HepG2 (cell line): ENCODE data around the gene ATF6. TPM values are rescaled to one million over a fixed set of nuclear protein-coding genes. Genes with fewer than 3 reads are reported as not detected.
A peak's percentile ranks its signal among the peaks of the same experiment; 100 is the strongest.

Experiments used
- ATAC-seq: fragments of 200-7000 bp; cut with Tn5 transposase; 3 replicates; pipeline ENCODE4 v1.9.1; 2020; ENCODE audit warnings: mild to moderate bottlenecking, moderate library complexity
- BruUV-seq: library from RNA; stranded (reverse); fragments of 400-500 nt; replicated peaks from 2 replicates; lab custom pipeline; 2021; lab: Mats Ljungman, UMichigan
- CTCF ChIA-PET: fragments of 300-600 bp; formaldehyde crosslinking; extraction: SDS; loops from one replicate; lab custom pipeline; 2021; ENCODE audit warnings: low total read pairs, inconsistent platforms, low intra/inter-chr PET ratio; lab: Yijun Ruan, JAX
- POLR2A ChIA-PET: fragments of 350-600 bp; sonication (Branson Sonifier 250); formaldehyde crosslinking; loops from one replicate; lab custom pipeline; 2020; ENCODE audit warnings: antibody characterized with exemption, inconsistent platforms; lab: Yijun Ruan, JAX
- DNase-seq: peaks from one replicate; pipeline ENCODE4 v3.0.0-alpha.2; 2015; ENCODE audit warnings: low spot score
- FAIRE-seq: peaks from 3 replicates; lab custom pipeline; 2011; peaks lifted over from hg19 to GRCh38; lab: Jason Lieb, UNC
- H2AFZ ChIP-seq: one replicate; pipeline ENCODE4 v1.6.1; 2011; ENCODE audit warnings: low read length, inconsistent platforms
- H3K27ac ChIP-seq: fragments of 300-600 bp; 3 replicates; pipeline ENCODE4 v1.8.0; 2011; ENCODE audit warnings: mixed run types, mild to moderate bottlenecking, mixed read lengths, low read length, inconsistent platforms; ENCODE audit not compliant: insufficient read depth; ENCODE audit errors: extremely low read length
- H3K27me3 ChIP-seq, 2 experiments: fragments of 200-600 bp in 1 of 2; 2 replicates in 1 of 2; 3 replicates in 1 of 2; pipeline versions ENCODE4 v1.6.0 to v1.8.0; 2011; ENCODE audit warnings: low read length in 2 of 2, mild to moderate bottlenecking in 2 of 2, moderate library complexity in 2 of 2, inconsistent platforms in 1 of 2; ENCODE audit not compliant: insufficient read depth in 2 of 2, control insufficient read depth in 1 of 2
- H3K36me3 ChIP-seq, 2 experiments: fragments of 200-600 bp in 1 of 2; replicated peaks in 1 of 2; 2 replicates in 1 of 2; 3 replicates in 1 of 2; pipeline versions ENCODE4 v1.5.1 to v1.8.0; 2011; ENCODE audit warnings: low read length in 2 of 2, inconsistent platforms in 1 of 2; ENCODE audit not compliant: insufficient read depth in 2 of 2, control insufficient read depth in 1 of 2
- H3K4me1 ChIP-seq: 2 replicates; pipeline ENCODE4 v1.5.1; 2012; ENCODE audit warnings: low read length, inconsistent platforms; ENCODE audit not compliant: insufficient read depth
- H3K4me2 ChIP-seq: 2 replicates; pipeline ENCODE4 v1.6.0; 2011; ENCODE audit warnings: low read depth, low read length, inconsistent platforms
- H3K4me3 ChIP-seq, 3 experiments: fragments of 200-600 bp in 1 of 3; sonication (generic), shearing (Covaris generic) in 1 of 3; replicated peaks in 1 of 3; 2 replicates each; pipeline ENCODE4 v1.5.1; 2011 to 2016; ENCODE audit warnings: low read length in 3 of 3, inconsistent platforms in 2 of 3, low read depth in 2 of 3, mild to moderate bottlenecking in 2 of 3, control low read depth in 1 of 3, mixed read lengths in 1 of 3; ENCODE audit not compliant: insufficient read depth in 1 of 3
- H3K79me2 ChIP-seq: one replicate; pipeline ENCODE4 v1.6.1; 2011; ENCODE audit warnings: low read length, inconsistent platforms; ENCODE audit not compliant: insufficient read depth
- H3K9ac ChIP-seq: 2 replicates; pipeline ENCODE4 v1.6.0; 2011; ENCODE audit warnings: mild to moderate bottlenecking, low read depth, low read length, inconsistent platforms; ENCODE audit not compliant: insufficient read depth
- H3K9me3 ChIP-seq: 2 replicates; pipeline ENCODE4 v1.5.1; 2012; ENCODE audit warnings: mild to moderate bottlenecking, low read length
- H4K20me1 ChIP-seq: 2 replicates; pipeline ENCODE4 v1.6.0; 2011; ENCODE audit warnings: inconsistent platforms, mild to moderate bottlenecking, low read length, moderate library complexity; ENCODE audit not compliant: insufficient read depth
- BORCS8-MEF2B ChIP-seq: sonication (generic); formaldehyde crosslinking; IDR thresholded peaks from 2 replicates; pipeline ENCODE4 v1.8.0; 2022; ENCODE audit warnings: mild to moderate bottlenecking, missing genetic modification reagents
- CBFB ChIP-seq: sonication (generic); formaldehyde crosslinking; IDR thresholded peaks from 2 replicates; pipeline ENCODE4 v1.4.0; 2020; ENCODE audit warnings: missing genetic modification reagents
- GRHL1 ChIP-seq: sonication (generic); formaldehyde crosslinking; conservative IDR thresholded peaks from 2 replicates; pipeline ENCODE4 v1.8.0; 2022; ENCODE audit warnings: missing genetic modification reagents
- HES4 ChIP-seq: sonication (generic); formaldehyde crosslinking; IDR thresholded peaks from 2 replicates; pipeline ENCODE4 v1.9.0; 2021; ENCODE audit warnings: mild to moderate bottlenecking, missing genetic modification reagents, borderline replicate concordance
- KDM2A ChIP-seq: sonication (generic); formaldehyde crosslinking; IDR thresholded peaks from 2 replicates; pipeline ENCODE4 v1.4.0; 2020; ENCODE audit warnings: low read depth, missing genetic modification reagents, borderline replicate concordance
- MAFG ChIP-seq: sonication (generic); formaldehyde crosslinking; IDR thresholded peaks from 2 replicates; pipeline ENCODE4 v1.5.1; 2020; ENCODE audit warnings: mild to moderate bottlenecking, missing genetic modification reagents
- MIER3 ChIP-seq: IDR thresholded peaks from 2 replicates; pipeline ENCODE4 v1.6.1; 2016; ENCODE audit warnings: missing compliant biosample characterization, borderline replicate concordance
- MTA1 ChIP-seq: sonication (generic); formaldehyde crosslinking; IDR thresholded peaks from 2 replicates; pipeline ENCODE4 v1.4.0; 2020; ENCODE audit warnings: missing genetic modification reagents, mild to moderate bottlenecking, borderline replicate concordance
- NFYC ChIP-seq: IDR thresholded peaks from 2 replicates; pipeline ENCODE4 v1.6.1; 2016; ENCODE audit warnings: missing genetic modification reagents, missing compliant biosample characterization
- PCBP2 ChIP-seq: fragments of 200-400 bp; formaldehyde crosslinking; optimal IDR thresholded peaks from 2 replicates; pipeline ENCODE3; 2018; ENCODE audit warnings: low read length, low read depth; ENCODE audit not compliant: poor library complexity, severe bottlenecking
- RFX3 ChIP-seq: IDR thresholded peaks from 2 replicates; pipeline ENCODE4 v1.6.1; 2016; ENCODE audit warnings: missing biosample characterization, missing genetic modification reagents
- TARDBP ChIP-seq: sonication (generic); formaldehyde crosslinking; IDR thresholded peaks from 2 replicates; pipeline ENCODE4 v1.8.0; 2022; ENCODE audit warnings: mild to moderate bottlenecking, missing genetic modification reagents
- THAP8 ChIP-seq: sonication (generic); formaldehyde crosslinking; IDR thresholded peaks from 2 replicates; pipeline ENCODE4 v1.5.1; 2020; ENCODE audit warnings: missing genetic modification reagents, mild to moderate bottlenecking, borderline replicate concordance
- ZMYM3 ChIP-seq: sonication (generic); formaldehyde crosslinking; IDR thresholded peaks from 2 replicates; pipeline ENCODE4 v1.5.1; 2020; ENCODE audit warnings: mild to moderate bottlenecking, missing genetic modification reagents
- ZNF10 ChIP-seq: sonication (generic); formaldehyde crosslinking; IDR thresholded peaks from 2 replicates; pipeline ENCODE4 v1.4.0; 2020; ENCODE audit warnings: mild to moderate bottlenecking, low read depth, missing genetic modification reagents, borderline replicate concordance
- WGBS: methylation state at CpG from one replicate; pipeline ENCODE4 v1.1.6; 2017; ENCODE audit warnings: low lambda C conversion rate; 5-methylcytosine and 5-hydroxymethylcytosine counted together
- in situ Hi-C: cut with HindIII; loops from 2 replicates; pipeline ENCODE4 v1.10.0; 2017; ENCODE audit warnings: low pct_unique_long_range_greater_than_20kb; ENCODE audit not compliant: extremely low pct_ligation_motif_present
- intact Hi-C: fragments of 100-400 bp; cut with micrococcal nuclease; formaldehyde crosslinking; loops from one replicate; pipeline ENCODE4 v1.10.0; 2022; ENCODE audit not compliant: unreplicated experiment
- polyA plus RNA-seq, 8 experiments: library from polyadenylated mRNA; depleted of rRNA in 3 of 8; stranded (reverse) in 7 of 8; unstranded in 1 of 8; fragments of >200 nt; fragmentation: Illumina TruSeq in 4 of 8; extraction: Trizol in 4 of 8; gene quantifications; 2 replicates each; pipeline versions ENCODE4 v1.2.1 to v1.2.3, GENCODE V29; 2011 to 2016; ENCODE audit warnings: low read depth in 4 of 8, missing spikeins in 1 of 8, mixed read lengths in 1 of 8; ENCODE audit not compliant: insufficient read depth in 1 of 8
- total RNA-seq, 5 experiments: library from RNA; depleted of rRNA; stranded (reverse); fragments of >200 nt; fragmentation: Illumina TruSeq; extraction: Trizol; gene quantifications; 2 replicates each; pipeline ENCODE4 v1.2.3, GENCODE V29; 2016; ENCODE audit warnings: low read depth in 1 of 5
- TF ChIP-seq, protein P1 (sequence below): IDR thresholded peaks from 2 replicates; pipeline ENCODE4 v1.6.1; 2012; ENCODE audit warnings: low read length, improper control_type of control experiment
- TF ChIP-seq, protein P2 (sequence below): sonication (generic); formaldehyde crosslinking; IDR thresholded peaks from 2 replicates; pipeline ENCODE4 v1.8.1; 2023; ENCODE audit warnings: mild to moderate bottlenecking, moderate library complexity, missing genetic modification reagents

Gene ATF6
- total and polyA plus RNA-seq, 2 of the 13 experiments (the other 11 are each of a cell fraction or from before 2014, with no cell fraction given), result 13.2 to 14.5 TPM

DNA sequence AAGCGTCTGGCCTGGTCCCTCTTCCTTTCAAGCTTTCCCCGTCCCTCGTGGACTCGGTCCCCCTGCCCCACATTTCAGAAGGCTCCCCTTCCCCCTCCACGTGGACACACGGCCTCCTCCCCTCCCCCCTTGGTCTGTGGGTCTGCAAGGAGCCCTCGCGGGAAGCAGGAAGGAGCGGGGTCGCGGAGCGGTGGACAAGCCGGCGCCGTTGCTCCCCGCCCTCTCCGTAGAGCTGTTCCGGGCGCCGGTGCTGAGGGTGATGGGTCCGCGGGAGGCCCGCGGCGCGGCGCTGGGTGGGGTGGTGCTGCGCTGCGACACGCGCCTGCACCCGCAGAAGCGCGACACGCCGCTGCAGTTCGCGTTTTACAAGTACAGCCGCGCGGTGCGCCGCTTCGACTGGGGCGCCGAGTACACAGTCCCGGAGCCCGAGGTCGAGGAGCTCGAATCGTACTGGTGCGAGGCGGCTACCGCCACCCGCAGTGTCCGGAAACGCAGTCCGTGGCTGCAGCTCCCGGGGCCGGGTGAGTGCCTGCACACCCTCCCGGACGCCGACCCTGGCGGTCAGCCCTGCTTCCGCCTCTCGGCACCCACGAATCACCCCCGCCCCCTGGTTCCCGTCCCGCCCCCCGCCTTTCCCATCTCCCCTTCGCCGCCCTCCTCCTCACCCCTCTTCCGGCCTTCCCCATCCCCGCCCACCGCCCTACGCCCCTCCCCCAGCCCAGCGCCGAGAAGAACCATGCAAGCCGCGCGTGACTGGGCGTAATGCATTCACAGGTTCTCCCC, 39.5 kb upstream of the ATF6 start:
- FAIRE-seq, result no peak
- H4K20me1 ChIP-seq, result no peaks in the 10 kb centered on the region
- intact Hi-C loops, result no loop called here
- H3K9me3 ChIP-seq, result no peaks in the 10 kb centered on the region
- peak overlapping the region; percentile 35 for H2AFZ ChIP-seq
- ATAC-seq, result peak; percentile 82
- DNase-seq, result peak; percentile 55
- H3K79me2 ChIP-seq, result no peaks in the 10 kb centered on the region
- BruUV-seq, result no TSS peak
- H3K4me2 ChIP-seq, result peak overlapping the region; percentile 97
- H3K36me3 ChIP-seq, result no peaks in the 10 kb centered on the region
- no peak overlapping the region for H3K27ac ChIP-seq
- POLR2A ChIA-PET, result interaction anchor here (0.7 to 2.5 kb wide), 6 partner anchors 10 to 115 kb away, joined by 3 to 15 read pairs (median 3); partner anchors contain the start of gene DUSP12
- WGBS, result 1% methylated on average over 18 of the region's 83 CpGs
- H3K4me1 ChIP-seq, result peaks cover 19% of the 10 kb centered on the region
- H3K9ac ChIP-seq, result peak overlapping the region; percentile 56
- peaks cover 3 to 47% of the 10 kb centered on the region in 2 experiments; a peak in 4 of 5 replicates for H3K27me3 ChIP-seq
- CTCF ChIA-PET, result no interaction called here
- in situ Hi-C loops, result no loop called here
- peak overlapping the region; percentile 62 to 84 (median 69) for H3K4me3 ChIP-seq
- TF ChIP-seq MAFG (CRISPR knock-in tag) (no peak), ZMYM3 (CRISPR knock-in tag) (no peak), MIER3 (CRISPR knock-in tag) (no peak), GRHL1 (CRISPR knock-in tag) (no peak), TARDBP (no peak), NFYC (CRISPR knock-in tag) (no peak), BORCS8-MEF2B (0 out of 2 replicates have a peak, but pooled peaks have one; percentile 2), MTA1 (CRISPR knock-in tag) (peak; percentile 16; the same call in 1 of the 2 replicates), CBFB (CRISPR knock-in tag) (no peak), THAP8 (CRISPR knock-in tag) (no peak), PCBP2 (no peak), HES4 (CRISPR knock-in tag) (peak; percentile 35; the same call in 1 of the 2 replicates), RFX3 (CRISPR knock-in tag) (no peak), KDM2A (CRISPR knock-in tag) (0 out of 2 replicates have a peak, but pooled peaks have one; percentile 37), ZNF10 (no peak)
- TF ChIP-seq, protein P1, sequence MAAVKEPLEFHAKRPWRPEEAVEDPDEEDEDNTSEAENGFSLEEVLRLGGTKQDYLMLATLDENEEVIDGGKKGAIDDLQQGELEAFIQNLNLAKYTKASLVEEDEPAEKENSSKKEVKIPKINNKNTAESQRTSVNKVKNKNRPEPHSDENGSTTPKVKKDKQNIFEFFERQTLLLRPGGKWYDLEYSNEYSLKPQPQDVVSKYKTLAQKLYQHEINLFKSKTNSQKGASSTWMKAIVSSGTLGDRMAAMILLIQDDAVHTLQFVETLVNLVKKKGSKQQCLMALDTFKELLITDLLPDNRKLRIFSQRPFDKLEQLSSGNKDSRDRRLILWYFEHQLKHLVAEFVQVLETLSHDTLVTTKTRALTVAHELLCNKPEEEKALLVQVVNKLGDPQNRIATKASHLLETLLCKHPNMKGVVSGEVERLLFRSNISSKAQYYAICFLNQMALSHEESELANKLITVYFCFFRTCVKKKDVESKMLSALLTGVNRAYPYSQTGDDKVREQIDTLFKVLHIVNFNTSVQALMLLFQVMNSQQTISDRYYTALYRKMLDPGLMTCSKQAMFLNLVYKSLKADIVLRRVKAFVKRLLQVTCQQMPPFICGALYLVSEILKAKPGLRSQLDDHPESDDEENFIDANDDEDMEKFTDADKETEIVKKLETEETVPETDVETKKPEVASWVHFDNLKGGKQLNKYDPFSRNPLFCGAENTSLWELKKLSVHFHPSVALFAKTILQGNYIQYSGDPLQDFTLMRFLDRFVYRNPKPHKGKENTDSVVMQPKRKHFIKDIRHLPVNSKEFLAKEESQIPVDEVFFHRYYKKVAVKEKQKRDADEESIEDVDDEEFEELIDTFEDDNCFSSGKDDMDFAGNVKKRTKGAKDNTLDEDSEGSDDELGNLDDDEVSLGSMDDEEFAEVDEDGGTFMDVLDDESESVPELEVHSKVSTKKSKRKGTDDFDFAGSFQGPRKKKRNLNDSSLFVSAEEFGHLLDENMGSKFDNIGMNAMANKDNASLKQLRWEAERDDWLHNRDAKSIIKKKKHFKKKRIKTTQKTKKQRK, result no peak
- TF ChIP-seq, protein P2, sequence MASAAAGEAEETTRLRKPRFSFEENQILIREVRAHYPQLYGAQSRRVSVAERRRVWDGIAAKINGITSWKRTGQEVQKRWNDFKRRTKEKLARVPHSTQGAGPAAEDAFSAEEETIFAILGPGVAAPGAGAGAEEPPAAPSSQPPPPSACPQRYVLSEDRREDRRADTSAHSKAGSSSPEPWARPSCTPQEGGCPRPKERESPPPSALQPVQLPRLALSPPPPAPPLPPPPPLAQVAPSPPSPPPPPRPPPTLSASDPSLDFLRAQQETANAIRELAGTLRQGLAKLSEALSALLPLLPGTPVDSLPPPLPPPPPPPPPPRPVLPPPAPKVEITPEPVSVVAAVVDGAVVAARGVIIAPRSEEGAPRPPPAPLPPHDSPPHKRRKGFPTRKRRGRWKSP (CRISPR knock-in tag), result no peak; the same call in 1 of the 2 replicates
